GM21619 (cell line): ENCODE results near the gene HAPLN3.
A peak's percentile ranks its signal among the peaks of the same experiment; 100 is the strongest.
"Not testable (repeated sequence)": the region's sequence is repeated elsewhere in the genome, so short reads cannot be mapped to it uniquely, and the experiment has no call there.

Experiments
- ATAC-seq: cut with Tn5 transposase; IDR thresholded peaks from one replicate; pipeline ENCODE4 v1.9.1; 2021; ENCODE audit not compliant: unreplicated experiment

HAPLN3 gene

DNA sequence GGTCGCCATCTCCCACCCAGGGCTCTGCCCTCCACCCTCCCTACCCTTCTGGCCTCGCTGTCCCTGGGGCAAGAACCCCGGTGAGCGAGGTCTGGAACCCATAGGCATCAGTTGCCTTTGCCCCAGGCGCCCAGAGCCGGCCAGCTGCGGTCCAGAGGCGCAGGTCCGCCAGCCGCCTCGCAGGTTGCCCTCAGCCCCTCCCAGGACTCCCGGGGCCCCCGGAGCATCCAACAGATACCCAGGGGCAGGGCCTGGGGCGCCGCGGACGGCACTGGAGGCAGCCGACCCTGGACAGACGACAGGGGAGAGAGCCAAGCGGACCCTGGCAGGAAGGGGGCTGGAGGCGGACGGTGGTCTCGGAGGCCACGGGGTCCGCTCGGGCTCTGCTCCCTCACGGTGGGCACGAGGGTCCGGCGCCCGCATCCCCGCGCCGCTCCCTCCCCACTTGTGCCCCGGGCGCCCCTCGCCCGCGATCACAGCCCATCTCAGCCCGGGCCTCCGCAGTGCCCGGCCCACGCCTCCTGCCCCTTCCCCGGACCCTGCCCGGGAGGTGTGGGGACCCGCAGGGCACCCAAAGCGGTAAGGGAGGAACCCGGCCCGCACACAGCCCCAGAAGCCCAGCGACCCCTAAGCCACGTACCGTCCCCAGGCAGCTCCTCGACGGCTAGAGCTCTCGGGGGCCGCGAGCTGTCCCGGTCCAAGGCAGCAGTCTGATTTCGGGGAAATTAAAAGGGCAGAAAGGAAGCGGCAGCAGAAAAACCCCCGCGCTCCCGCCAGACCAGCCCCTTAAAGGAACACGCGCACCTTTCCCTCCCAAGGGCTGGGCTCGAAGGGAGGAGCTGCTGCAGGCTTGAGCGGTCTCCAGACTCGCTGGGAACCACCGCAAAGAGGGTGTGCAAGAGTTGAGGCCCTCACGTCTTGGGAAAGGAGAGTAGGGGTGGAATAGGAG is at the start of gene HAPLN3:
TSS of gene HAPLN3 (minus strand) at position 726 of the 949 bp plus-strand sequence. CDS start 8,246 bp downstream, outside the sequence.
- peak; percentile 31 for ATAC-seq

DNA sequence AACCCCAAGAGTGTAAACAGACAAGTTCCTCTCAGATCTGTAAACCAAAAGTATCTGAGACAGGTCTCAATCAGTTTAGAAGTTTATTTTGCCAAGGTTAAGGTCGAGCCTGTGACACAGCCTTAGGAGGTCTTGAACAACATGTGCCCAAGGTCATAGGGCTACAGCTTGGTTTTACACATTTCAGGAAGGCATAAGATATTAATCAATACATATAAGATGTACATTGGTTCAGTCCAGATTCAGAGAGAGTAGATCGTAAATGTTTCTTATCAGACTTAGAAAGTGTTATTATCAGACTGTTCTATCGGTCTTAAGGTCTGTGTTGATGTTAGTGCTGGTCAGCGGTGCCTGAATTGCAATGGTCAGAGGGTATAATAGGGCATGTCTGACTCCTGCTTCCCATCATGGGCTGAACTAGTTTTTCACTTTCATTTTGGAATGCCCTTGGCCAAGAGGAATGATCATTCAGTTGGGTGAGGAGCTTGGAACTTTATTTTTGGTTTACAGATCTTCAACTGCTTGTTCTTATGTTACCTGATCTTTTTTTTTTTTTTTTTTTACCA is 44.8 kb upstream of the HAPLN3 start:
- ATAC-seq: no peak

DNA sequence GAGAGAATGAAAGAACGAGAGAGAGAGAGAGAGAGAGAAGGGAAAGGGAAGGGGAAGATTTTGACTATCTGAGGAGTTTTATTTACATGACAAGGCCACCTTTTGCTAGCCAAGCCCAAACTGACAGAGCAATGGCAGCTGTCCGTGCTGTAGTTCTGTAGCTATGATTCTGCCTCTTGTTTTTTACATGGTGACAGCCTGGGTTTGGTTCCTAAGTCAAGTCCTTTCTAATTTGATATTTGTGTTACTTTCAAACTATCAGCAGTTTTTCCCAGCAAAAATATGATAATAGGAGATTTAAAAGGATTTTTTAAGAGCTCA is 44.1 kb upstream of the HAPLN3 start:
- ATAC-seq: no peak

- ATAC-seq: no peak
Measured at GRCh38 chr15:88938802-88939485, 43.6 kb upstream of the HAPLN3 start.

DNA sequence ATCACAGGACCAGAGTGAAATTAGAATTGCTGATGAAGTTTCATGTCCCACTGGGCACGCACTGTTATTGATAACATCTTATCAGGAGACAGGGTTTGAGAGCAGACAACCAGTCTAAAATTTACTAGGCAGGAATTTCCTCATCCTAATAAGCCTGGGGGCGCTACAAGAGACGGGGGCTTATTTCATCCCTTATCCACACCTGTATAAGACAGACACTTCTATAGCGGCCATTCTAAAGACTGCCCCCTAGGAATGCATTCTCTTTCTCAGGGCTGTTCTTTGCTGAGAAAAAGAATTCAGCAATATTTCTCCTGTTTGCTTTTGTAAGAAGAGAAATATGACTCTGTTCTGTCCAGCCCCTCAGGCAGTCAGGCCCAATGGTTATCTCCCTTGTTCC is 39.1 kb upstream of the HAPLN3 start:
- ATAC-seq: not testable (repeated sequence)

- no peak for ATAC-seq
Measured at GRCh38 chr15:88932875-88933330, 37.6 kb upstream of the HAPLN3 start.

DNA sequence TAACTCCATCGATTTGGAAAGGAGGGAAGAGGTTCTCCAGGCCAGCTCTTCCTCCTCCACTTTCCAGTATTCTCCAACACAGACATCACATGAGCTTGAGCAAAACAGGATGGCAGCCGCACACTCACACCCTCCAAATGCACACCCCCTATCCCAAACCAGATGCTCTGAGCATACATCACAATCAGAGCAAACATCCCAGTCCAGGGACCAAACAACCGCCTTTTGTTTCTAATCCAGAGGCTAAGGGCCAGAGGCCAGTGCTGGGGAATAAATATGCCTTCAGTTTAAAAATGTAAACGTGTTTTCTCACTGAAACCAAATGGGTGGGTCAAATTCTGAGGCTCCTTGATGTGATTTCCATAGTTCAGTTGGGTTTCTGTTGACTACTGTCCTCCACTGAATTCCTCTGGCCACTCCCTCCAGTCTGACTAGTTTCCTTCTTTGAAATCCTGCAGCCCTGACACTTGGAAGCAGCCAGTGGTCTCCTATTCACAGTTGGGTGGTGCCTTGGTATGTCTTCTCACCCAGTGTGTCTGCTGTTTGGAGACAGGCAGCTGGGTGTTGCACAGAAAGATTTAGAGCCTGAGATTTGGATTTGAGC is 37.0 kb upstream of the HAPLN3 start:
- ATAC-seq: no peak

- no peak for ATAC-seq
Measured at GRCh38 chr15:88930579-88930978, 35.2 kb upstream of the HAPLN3 start.

DNA sequence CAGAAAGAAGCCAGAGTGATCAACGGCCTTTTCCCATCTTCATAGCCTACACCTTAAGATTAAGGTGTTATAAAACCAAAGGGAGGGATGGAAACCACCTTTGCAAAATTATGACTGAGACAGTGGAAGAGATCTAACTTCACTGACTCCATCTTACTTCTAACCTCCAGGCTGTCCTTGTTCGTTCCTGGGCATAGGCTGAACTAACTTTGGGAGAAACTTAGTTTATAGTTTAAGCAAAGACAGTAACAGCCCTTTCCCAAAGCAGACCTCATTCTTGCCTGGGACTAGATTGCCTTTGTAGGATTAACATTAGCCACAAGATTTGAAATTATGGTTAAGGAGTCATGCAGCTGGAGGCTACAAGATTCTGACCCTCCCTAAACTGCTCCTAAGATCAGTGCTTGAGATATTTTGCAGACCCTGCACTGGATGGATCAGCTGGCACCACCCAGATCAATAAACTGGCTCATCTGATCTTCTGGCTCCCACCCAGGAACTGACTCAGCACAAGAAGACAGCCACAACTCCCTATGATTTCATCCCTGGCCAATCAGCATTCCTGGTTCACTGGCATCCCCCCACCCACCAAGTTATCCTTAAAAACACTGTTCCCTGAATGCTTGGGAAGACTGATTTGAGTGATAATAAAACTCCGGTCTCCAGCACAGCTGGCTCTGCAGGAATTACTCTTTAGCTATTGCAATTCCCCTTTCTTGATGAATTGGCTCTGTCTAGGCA is 34.2 kb upstream of the HAPLN3 start:
- not testable (repeated sequence) for ATAC-seq

DNA sequence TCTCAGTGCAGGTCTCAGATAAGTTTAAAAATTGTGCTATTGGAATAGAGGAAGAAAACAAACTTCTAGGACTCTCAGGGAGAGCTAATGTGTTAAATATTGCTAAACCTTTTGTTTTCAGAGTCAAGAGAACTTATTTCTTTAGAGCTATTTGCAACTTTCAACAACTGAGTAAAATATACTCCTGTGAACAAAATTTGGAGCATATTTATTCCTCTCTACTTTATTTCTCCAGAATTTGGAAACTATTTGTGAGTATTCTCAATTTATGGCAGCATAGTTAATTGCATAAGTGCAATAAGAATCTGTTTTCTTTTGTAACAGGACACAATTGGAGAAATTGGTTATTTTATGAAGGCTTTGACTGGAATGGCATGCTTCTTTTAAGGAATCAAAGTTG is 32.8 kb upstream of the HAPLN3 start:
- not testable (repeated sequence) for ATAC-seq

DNA sequence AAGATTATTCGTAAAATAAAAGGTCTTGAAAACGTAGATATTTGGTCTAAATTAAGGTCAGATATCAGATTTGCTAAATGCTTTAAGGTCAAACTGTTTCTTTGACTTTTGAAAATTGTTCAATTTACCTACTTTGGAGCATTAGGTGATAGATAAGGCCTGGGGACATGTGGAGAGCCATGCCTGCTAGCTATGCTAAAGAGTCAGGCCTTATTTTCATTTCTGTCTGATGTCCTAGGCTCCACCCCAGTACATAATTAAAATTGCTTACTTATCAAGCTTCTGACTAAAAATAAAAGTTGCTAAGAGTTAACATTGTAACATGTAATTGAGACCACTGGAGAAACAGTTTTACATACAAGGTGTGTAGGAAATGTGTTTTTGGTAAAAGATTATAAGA is 30.3 kb upstream of the HAPLN3 start:
- not testable (repeated sequence) for ATAC-seq

DNA sequence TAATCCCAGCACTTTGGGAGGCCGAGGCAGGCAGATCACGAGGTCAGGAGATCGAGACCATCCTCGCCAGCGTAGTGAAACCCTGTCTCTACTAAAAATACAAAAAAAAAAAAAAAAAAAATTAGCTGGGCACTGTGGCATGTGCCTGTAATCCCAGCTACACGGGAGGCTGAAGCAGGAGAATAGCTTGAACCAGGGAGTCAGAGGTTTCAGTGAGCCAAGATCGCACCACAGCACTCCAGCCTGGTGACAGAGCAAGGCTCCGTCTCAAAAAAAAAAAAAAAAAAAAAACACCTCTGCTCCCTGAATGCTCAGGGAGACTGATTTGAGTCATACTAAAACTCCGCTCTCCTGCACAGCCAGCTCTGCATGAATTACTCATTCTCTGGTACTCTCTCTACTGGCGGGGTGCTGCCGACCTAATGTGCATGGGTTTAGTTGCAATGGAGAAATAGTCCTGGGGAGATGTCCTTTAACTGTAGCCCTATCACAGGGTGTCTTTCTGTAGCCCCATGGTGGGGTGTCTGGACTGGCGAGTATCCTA is 25.6 kb upstream of the HAPLN3 start:
- peak; percentile 83 for ATAC-seq

- no peak for ATAC-seq
Measured at GRCh38 chr15:88920186-88920891, 25.0 kb upstream of the HAPLN3 start.

GRCh38 chr15:88918738-88919137 is 23.4 kb upstream of the HAPLN3 start:
- peak; percentile 61 for ATAC-seq

DNA sequence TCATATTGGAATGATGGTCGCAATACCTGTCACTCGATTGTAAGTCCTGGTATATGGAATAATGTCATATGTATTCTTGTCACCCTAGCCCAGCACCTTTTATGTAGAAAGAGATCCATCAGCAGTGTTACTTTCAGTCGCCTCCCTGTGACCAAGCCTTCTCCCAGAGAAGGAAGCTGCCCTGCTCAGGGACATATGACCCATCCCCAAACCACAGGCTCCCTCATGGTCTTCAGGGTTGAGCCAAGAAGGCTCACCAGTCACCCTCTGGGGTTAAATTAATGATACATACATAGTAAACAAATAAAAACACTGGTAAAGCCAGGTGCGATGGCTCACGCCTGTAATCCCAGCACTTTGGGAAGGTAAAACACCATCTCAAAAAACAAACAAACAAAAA is 22.4 kb upstream of the HAPLN3 start:
- no peak for ATAC-seq

- no peak for ATAC-seq
Measured at GRCh38 chr15:88915354-88915753, 20.0 kb upstream of the HAPLN3 start.

DNA sequence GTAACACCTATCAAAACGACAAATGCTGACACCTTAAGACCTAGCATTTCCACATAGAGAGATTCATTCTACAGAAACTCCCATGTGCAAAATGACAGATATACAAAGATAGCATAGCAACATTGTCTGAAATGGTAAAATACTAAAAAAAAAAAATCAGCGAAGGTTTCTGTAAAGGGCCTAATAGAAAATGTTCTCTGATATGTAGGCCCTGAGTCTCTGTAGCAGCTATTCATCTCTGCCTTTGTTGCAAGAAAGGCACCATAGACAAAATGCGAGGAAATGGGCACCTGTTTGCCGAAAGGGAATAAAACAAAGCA is 18.5 kb upstream of the HAPLN3 start:
- ATAC-seq: no peak

GRCh38 chr15:88913017-88913849 is 17.9 kb upstream of the HAPLN3 start, which contains the start of gene MFGE8:
MFGE8 (minus strand) TSS chr15:88913379; CDS start chr15:88913319, 60 bp downstream.
- peak; percentile 76 for ATAC-seq

DNA sequence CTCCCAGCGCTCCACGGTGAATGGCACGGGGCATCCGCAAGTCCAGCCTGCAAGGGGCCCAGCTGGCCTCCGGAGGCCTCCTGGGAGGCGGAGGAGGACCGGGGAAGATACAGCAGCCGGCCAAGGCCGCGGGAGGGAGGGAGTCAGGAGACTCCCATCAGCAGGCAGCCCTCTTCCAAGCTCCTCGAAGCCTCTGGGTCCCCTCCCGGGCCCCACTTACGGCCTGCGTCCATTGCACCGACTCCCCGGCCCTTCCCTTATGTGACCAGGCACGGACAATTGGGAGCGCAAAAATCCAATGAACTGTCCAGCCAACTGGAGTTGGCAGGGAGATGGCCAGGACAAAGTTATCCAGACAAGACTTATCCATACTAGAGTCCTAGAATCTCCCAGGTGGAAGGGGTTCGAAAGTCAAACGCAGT is 17.2 kb upstream of the HAPLN3 start:
- ATAC-seq: no peak
